ENCODE data around the gene TMEM144.

- no peak for TF ChIP-seq POLR2A (IDR thresholded peaks at IDR 0.05)
- TF ChIP-seq, protein P1, sequence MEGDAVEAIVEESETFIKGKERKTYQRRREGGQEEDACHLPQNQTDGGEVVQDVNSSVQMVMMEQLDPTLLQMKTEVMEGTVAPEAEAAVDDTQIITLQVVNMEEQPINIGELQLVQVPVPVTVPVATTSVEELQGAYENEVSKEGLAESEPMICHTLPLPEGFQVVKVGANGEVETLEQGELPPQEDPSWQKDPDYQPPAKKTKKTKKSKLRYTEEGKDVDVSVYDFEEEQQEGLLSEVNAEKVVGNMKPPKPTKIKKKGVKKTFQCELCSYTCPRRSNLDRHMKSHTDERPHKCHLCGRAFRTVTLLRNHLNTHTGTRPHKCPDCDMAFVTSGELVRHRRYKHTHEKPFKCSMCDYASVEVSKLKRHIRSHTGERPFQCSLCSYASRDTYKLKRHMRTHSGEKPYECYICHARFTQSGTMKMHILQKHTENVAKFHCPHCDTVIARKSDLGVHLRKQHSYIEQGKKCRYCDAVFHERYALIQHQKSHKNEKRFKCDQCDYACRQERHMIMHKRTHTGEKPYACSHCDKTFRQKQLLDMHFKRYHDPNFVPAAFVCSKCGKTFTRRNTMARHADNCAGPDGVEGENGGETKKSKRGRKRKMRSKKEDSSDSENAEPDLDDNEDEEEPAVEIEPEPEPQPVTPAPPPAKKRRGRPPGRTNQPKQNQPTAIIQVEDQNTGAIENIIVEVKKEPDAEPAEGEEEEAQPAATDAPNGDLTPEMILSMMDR (IDR thresholded peaks at IDR 0.05), result no peak
These were observed 9.0 kb upstream of the TMEM144 start for GRCh38 chr4:158201322-158201721.
